Motor neuron (in vitro differentiated cells): ENCODE measurements around the gene KMT5B. TPM values are rescaled to one million over a fixed set of nuclear protein-coding genes. Genes with fewer than 3 reads are reported as not detected.
A peak's percentile ranks its signal among the peaks of the same experiment; 100 is the strongest.

Experiments used
- ATAC-seq, 8 experiments: fragments of 200-7000 bp; cut with Tn5 transposase; replicated peaks in 6 of 8; 2 replicates each; pipeline ENCODE4 v1.8.0; 2021; ENCODE audit warnings: mild to moderate bottlenecking in 8 of 8, moderate library complexity in 8 of 8
- H3K27ac ChIP-seq, 2 donors: fragments of 250-450 bp; sonication (Bioruptor Pico); 2 replicates each; pipeline ENCODE4 v1.9.0; 2021; ENCODE audit warnings: antibody characterized with exemption in 2 of 2, mild to moderate bottlenecking in 2 of 2, moderate library complexity in 1 of 2
- H3K4me1 ChIP-seq, 2 donors: fragments of 250-450 bp; sonication (Bioruptor Pico); replicated peaks in 1 of 2; 2 replicates each; pipeline ENCODE4 v1.6.1; 2021; ENCODE audit warnings: antibody characterized with exemption in 2 of 2, mild to moderate bottlenecking in 2 of 2, moderate library complexity in 1 of 2
- H3K4me3 ChIP-seq, 5 donors: fragments of 250-450 bp; sonication (Bioruptor Pico); 2 replicates each; pipeline ENCODE4 v1.9.0; 2021; ENCODE audit warnings: antibody characterized with exemption in 5 of 5, mild to moderate bottlenecking in 5 of 5, moderate library complexity in 4 of 5
- WGBS, 10 experiments: fragments of 450-650 bp; shearing (Covaris generic); methylation state at CpG; one replicate each; pipeline ENCODE4 v1.0.0; 2022; 5-methylcytosine and 5-hydroxymethylcytosine counted together
- in situ Hi-C, 9 experiments: fragments of 400-800 bp; cut with MboI; loops; one replicate each; pipeline ENCODE4 v1.15.0; 2021; ENCODE audit warnings: low sequenced_read_pairs in 9 of 9, low pct_unique_long_range_greater_than_20kb in 2 of 9; ENCODE audit not compliant: unreplicated experiment in 9 of 9
- total RNA-seq, 8 experiments: library from RNA; unstranded; fragments of 300-600 nt; gene quantifications; 2 replicates each; pipeline versions ENCODE4 v1.2.3 to v1.2.4, GENCODE V29; 2022

The KMT5B gene
- total RNA-seq, 8 experiments from 2014 or later = 12.4 to 69.1 (median 55.4) TPM

DNA sequence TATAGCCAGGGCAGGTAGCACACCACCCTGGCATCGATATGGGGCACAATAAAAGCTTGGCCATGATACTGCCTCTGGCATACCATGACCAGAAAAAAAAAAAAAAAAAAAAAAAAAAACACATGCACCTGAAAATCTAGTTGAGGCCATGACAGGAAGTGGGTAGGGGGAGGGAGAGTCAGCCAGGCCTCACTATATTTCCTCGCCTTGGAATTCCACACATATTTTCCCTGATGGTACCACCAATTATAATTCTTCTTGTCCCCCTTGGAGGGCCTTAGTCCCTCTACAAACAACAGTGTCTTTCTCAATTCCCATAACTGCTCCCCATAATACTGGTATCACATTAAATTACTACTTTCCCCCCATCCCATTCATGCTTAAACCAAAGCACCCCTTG lies 79.3 kb downstream of the KMT5B start:
- H3K27ac ChIP-seq = no peak overlapping the region
- in situ Hi-C loops = no loop called here
- H3K4me1 ChIP-seq = peaks cover 6 to 12% of the 10 kb centered on the region in 2 donors
- no peak for ATAC-seq
- H3K4me3 ChIP-seq = no peak overlapping the region
- 29 to 86% (median 66%) methylated on average over 1 to 2 of the region's 2 CpGs; no CpG with 5 or more reads in 2 of the 10 experiments for WGBS, 10 experiments

- in situ Hi-C loops = no loop called here
- ATAC-seq = no peak
- Histone ChIP-seq H3K27ac (no peak overlapping the region), H3K4me3 (no peak overlapping the region), H3K4me1 (peaks cover 10 to 17% of the 10 kb centered on the region in 2 donors)
- 0 to 100% (median 40%) methylated on average over 1 of the region's 1 CpG; no CpG with 5 or more reads in 6 of the 10 experiments for WGBS, 10 experiments
Measured at GRCh38 chr11:68130121-68130520, 83.0 kb downstream of the KMT5B start.

- 27 to 100% (median 66%) methylated on average over 1 to 8 of the region's 15 CpGs; no CpG with 5 or more reads in 5 of the 10 experiments for WGBS, 10 experiments
- Histone ChIP-seq H3K27ac (peak overlapping the region in 1 of 2 donors; percentile 7), H3K4me1 (peaks cover 10 to 17% of the 10 kb centered on the region in 2 donors), H3K4me3 (peak overlapping the region; percentile 29 to 43 (median 40))
- ATAC-seq = peak in 7 of 8 experiments; percentile 45 to 67 (median 55)
- in situ Hi-C loops = no loop called here
Measured at GRCh38 chr11:68128682-68129327, 84.3 kb downstream of the KMT5B start.

DNA sequence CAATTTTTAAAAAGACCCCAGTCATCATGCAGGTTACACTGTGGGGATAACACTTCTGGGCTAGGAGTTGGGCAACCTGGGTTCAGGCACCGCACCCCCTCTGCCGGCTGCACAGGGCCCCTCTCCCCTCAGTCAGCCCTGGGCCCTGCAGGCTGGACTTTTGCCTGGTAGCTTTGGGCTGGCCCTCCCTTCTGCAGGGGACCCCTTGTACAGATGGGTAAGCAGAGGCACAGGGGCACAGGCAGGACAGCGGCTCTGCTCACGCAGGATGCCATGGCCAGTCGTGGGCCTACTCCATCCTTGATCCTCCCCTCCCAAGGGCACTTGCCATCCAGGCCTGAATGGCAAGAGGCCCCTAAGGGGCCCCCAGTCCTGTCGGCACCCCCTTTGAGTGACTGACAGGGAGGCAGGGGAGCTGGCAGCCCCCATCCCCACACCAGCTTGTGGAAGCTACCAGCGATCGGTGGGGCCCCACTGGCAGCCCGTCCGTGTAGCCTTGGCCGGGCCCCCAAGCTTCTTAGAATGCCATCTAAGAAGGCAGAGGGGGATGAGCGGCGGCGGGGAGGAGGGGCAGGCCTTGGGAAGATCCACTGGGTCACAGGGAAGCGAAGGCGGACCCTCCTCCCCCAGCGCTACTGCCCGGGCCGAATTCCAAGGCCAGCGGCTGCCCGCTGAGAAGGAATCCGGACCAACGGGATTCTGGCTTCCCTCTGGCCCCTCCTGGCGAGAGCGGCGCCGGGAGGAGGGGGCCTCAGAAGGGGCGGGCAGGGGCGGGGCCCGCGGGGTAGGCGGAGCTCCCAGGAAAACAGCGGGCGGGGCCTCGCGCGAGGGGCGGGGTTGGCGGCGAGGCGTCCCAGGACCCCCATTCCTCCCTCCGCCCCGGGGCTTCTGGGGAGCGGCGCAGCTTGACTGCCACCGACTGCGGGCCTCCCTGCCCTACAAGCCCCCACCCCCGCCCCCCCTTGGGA lies 85.1 kb downstream of the KMT5B start:
- peak; percentile 68 to 89 (median 87) for ATAC-seq
- in situ Hi-C loops = no loop called here
- peak overlapping the region; percentile 29 to 43 (median 40) for H3K4me3 ChIP-seq
- H3K27ac ChIP-seq = peak overlapping the region in 1 of 2 donors; percentile 47
- peaks cover 10 to 17% of the 10 kb centered on the region in 2 donors for H3K4me1 ChIP-seq
- WGBS, 10 experiments = 5% methylated on average over 4 of the region's 48 CpGs; no CpG with 5 or more reads in 9 of the 10 experiments

DNA sequence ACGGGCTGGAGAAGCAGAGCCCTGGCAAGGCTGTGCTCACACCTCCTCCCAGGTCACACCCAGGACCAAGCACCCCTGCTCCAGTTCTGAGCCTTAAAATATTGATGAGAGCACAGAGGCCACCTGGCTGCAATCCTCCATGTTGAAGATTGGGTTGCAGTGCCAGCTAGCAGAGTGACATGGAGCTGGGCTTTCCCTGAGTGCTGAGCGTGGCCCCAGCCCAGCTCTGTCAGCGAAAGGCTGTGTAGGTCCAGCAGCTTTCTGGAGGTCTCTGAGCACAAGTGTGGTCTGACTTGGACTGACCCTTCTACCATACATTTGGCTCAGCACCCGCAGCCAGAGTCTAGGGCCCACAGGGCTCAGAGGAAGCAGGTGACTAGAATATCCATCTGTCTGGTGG lies 87.9 kb downstream of the KMT5B start:
- peaks cover 15 to 23% of the 10 kb centered on the region in 2 donors for H3K4me1 ChIP-seq
- no peak for ATAC-seq

DNA sequence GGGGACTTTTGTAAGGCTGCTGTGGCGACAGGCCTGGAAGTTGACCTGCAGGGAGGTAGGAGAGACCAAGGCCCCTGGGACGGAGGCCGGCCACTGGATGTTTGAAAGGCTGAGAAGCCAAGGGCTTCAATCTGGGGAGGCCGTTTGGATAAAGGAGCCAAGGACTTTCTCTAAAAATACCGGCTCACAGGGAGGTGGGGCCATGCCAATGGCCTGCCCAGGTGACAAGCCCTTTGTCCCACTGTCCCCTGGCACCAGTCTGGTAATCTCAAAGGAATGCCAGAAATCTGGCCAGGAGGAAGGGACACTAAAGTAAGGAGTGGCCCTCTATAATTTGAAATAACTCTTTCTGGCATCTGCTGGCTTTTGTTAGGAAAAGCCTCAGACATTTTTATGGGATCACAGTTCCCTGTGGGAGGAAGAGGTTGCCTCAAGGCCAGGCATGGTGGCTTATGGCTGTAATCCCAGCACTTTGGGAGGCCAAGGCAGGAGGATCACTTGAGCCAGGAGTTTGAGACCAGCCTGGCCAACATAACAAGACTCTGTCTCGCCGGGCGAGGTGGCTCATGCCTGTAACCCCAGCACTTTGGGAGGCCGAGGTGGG lies 90.1 kb downstream of the KMT5B start:
- H3K4me1 ChIP-seq = peaks cover 15 to 30% of the 10 kb centered on the region in 2 donors
- H3K27ac ChIP-seq = no peak overlapping the region
- H3K4me3 ChIP-seq = no peak overlapping the region
- no peak for ATAC-seq
- WGBS, 10 experiments = 80 to 100% (median 90%) methylated on average over 1 to 4 of the region's 9 CpGs; no CpG with 5 or more reads in 3 of the 10 experiments
- in situ Hi-C loops = no loop called here

More for the DNA sequence above, 87.9 kb downstream of the KMT5B start:
- H3K27ac ChIP-seq = no peak overlapping the region
- in situ Hi-C loops = no loop called here
- no peak overlapping the region for H3K4me3 ChIP-seq
- WGBS, 10 experiments = 20 to 81% methylated on average over 1 to 3 of the region's 4 CpGs; no CpG with 5 or more reads in 8 of the 10 experiments

GRCh38 chr11:68121067-68121899 lies 91.8 kb downstream of the KMT5B start, which contains the start of gene CHKA:
Gene CHKA (minus strand): TSS chr11:68121388. CDS start chr11:68121177, 211 bp downstream.
- WGBS, 10 experiments = no CpG with 5 or more reads among the region's 107 CpGs
- in situ Hi-C loops = no loop called here
- ATAC-seq = peak; percentile 90 to 94 (median 93)

GRCh38 chr11:68120273-68121066 lies 92.6 kb downstream of the KMT5B start:
- ATAC-seq = peak; percentile 3 to 36 (median 26)
- H3K4me1 ChIP-seq = peaks cover 8 to 21% of the 10 kb centered on the region in 2 donors

More at GRCh38 chr11:68121067-68121899, 91.8 kb downstream of the KMT5B start, which contains the start of gene CHKA:
- Histone ChIP-seq H3K27ac (peak within 1 kb of the TSS; percentile 85 to 97), H3K4me1 (peaks cover 8 to 21% of the 10 kb centered on the region in 2 donors), H3K4me3 (peak within 1 kb of the TSS; percentile 61 to 92 (median 75))

DNA sequence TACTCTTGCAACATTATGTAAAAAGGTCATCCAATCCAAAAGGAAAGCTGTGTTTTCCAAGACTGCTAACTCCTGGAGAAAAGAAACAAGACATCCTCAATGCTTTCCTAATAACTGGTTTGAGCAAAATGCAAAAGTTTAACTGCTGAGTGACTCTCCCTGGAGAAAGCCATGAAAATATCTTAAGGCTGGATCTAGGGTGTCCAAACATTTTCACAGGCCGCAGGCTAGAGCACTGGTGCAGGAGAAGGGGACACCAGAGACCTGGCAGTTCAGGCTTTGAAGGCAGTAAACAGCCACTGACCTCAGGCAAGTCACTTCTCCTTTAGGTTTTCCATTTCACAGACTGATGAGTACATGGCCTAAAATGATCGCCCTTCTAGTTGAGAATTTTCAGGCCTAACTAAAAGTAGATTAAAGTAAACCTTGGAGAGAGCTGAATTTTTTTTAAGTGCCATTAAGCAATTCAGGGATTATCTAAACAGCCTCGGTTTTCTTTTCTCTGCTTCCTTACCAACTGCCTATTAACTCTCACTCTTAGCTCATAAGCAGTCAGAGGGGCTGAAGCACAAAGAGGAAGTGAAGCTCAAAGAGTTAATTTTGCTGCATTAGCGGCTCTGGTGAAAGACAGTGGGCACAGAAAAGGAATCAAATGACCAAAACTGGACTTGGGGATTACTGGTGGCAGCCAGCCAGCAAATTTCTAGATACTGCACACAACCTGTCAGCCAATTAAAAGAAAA lies 94.2 kb downstream of the KMT5B start:
- no peak for ATAC-seq
- Histone ChIP-seq H3K4me3 (peak overlapping the region in 2 of 5 donors; percentile 61 to 75), H3K4me1 (peaks cover 8 to 21% of the 10 kb centered on the region in 2 donors), H3K27ac (no peak overlapping the region)
- 41 to 79% (median 67%) methylated on average over 1 to 4 of the region's 4 CpGs; no CpG with 5 or more reads in 1 of the 10 experiments for WGBS, 10 experiments
- in situ Hi-C loops = no loop called here

More at GRCh38 chr11:68120273-68121066, 92.6 kb downstream of the KMT5B start:
- Histone ChIP-seq H3K4me3 (peak overlapping the region; percentile 61 to 92 (median 75)), H3K27ac (peak overlapping the region; percentile 85 to 97)
- WGBS, 10 experiments = 0 to 26% (median 0%) methylated on average over 1 to 17 of the region's 73 CpGs
- in situ Hi-C loops = no loop called here

GRCh38 chr11:68117853-68118470 lies 95.1 kb downstream of the KMT5B start:
- no peak overlapping the region for H3K4me3 ChIP-seq
- in situ Hi-C loops = no loop called here
- H3K4me1 ChIP-seq = peaks cover 8 to 21% of the 10 kb centered on the region in 2 donors
- WGBS, 10 experiments = 60 to 100% (median 80%) methylated on average over 1 to 8 of the region's 11 CpGs; no CpG with 5 or more reads in 3 of the 10 experiments
- no peak for ATAC-seq
- H3K27ac ChIP-seq = no peak overlapping the region
